Keratinocyte (primary cell): Measurements from ENCODE around the gene TMEM218. TPM values are rescaled to one million over a fixed set of nuclear protein-coding genes. Genes with fewer than 3 reads are reported as not detected.

Source experiments
- DNase-seq: peaks from one replicate; pipeline ENCODE4 v3.0.0-alpha.2; 2011; ENCODE audit warnings: low read depth, missing footprints, low spot score
- FAIRE-seq: peaks from 2 replicates; lab custom pipeline; 2011; peaks lifted over from hg19 to GRCh38; lab: Jason Lieb, UNC
- H2AFZ ChIP-seq: 2 replicates; pipeline ENCODE4 v1.6.0; 2012; ENCODE audit warnings: low read length, control low read depth, inconsistent platforms; ENCODE audit not compliant: control insufficient read depth
- H3K27ac ChIP-seq: 2 replicates; pipeline ENCODE4 v1.5.1; 2011; ENCODE audit warnings: low read length; ENCODE audit not compliant: control insufficient read depth, insufficient read depth
- H3K27me3 ChIP-seq: 3 replicates; pipeline ENCODE4 v1.6.0; 2011; ENCODE audit warnings: low read length; ENCODE audit not compliant: control insufficient read depth, insufficient read depth; ENCODE audit errors: extremely low read depth
- H3K36me3 ChIP-seq, 2 experiments: 2 replicates in 1 of 2; 3 replicates in 1 of 2; pipeline ENCODE4 v1.5.1; 2011; ENCODE audit warnings: low read length in 2 of 2, mild to moderate bottlenecking in 1 of 2; ENCODE audit not compliant: control insufficient read depth in 2 of 2, insufficient read depth in 2 of 2; ENCODE audit errors: extremely low read depth in 1 of 2
- H3K4me1 ChIP-seq: 3 replicates; pipeline ENCODE4 v1.5.1; 2011; ENCODE audit warnings: low read length; ENCODE audit not compliant: control insufficient read depth, insufficient read depth; ENCODE audit errors: extremely low read depth
- H3K4me2 ChIP-seq: 3 replicates; pipeline ENCODE4 v1.6.0; 2011; ENCODE audit warnings: low read depth, low read length; ENCODE audit not compliant: control insufficient read depth, insufficient read depth; ENCODE audit errors: extremely low read depth
- H3K4me3 ChIP-seq, 3 experiments: fragments of 200-600 bp in 1 of 3; sonication (generic) in 1 of 3; 2 replicates in 2 of 3; 3 replicates in 1 of 3; pipeline ENCODE4 v1.5.1; 2011 to 2016; ENCODE audit warnings: low read length in 3 of 3, mild to moderate bottlenecking in 3 of 3, control low read depth in 2 of 3, inconsistent platforms in 1 of 3, low read depth in 1 of 3, mixed read lengths in 1 of 3, mixed run types in 1 of 3, moderate library complexity in 1 of 3; ENCODE audit not compliant: control insufficient read depth in 2 of 3, insufficient read depth in 2 of 3; ENCODE audit errors: extremely low read depth in 1 of 3
- H3K79me2 ChIP-seq: 2 replicates; pipeline ENCODE4 v1.6.0; 2012; ENCODE audit warnings: low read length; ENCODE audit not compliant: control insufficient read depth, insufficient read depth
- H3K9ac ChIP-seq: 3 replicates; pipeline ENCODE4 v1.6.0; 2011; ENCODE audit warnings: low read length; ENCODE audit not compliant: control insufficient read depth, insufficient read depth; ENCODE audit errors: extremely low read depth
- H3K9me1 ChIP-seq: 3 replicates; pipeline ENCODE4 v1.6.0; 2011; ENCODE audit warnings: low read length; ENCODE audit not compliant: control insufficient read depth, insufficient read depth; ENCODE audit errors: extremely low read depth
- H3K9me3 ChIP-seq: 2 replicates; pipeline ENCODE4 v1.5.1; 2012; ENCODE audit warnings: low read depth, low read length; ENCODE audit not compliant: control insufficient read depth
- H4K20me1 ChIP-seq: 3 replicates; pipeline ENCODE4 v1.6.0; 2011; ENCODE audit warnings: low read length; ENCODE audit not compliant: control insufficient read depth, insufficient read depth; ENCODE audit errors: extremely low read depth
- CTCF ChIP-seq, 3 experiments: IDR thresholded peaks in 1 of 3; conservative IDR thresholded peaks in 1 of 3; optimal IDR thresholded peaks in 1 of 3; 2 replicates in 2 of 3; 3 replicates in 1 of 3; pipeline versions ENCODE3 to v1.5.1; 2011; ENCODE audit warnings: low read length in 3 of 3, mild to moderate bottlenecking in 3 of 3, moderate library complexity in 2 of 3, control low read depth in 1 of 3, inconsistent platforms in 1 of 3; ENCODE audit not compliant: insufficient read depth in 2 of 3; ENCODE audit errors: extremely low read depth in 1 of 3
- EZH2 ChIP-seq: IDR thresholded peaks from one replicate; pipeline ENCODE4 v1.6.1; 2012; ENCODE audit warnings: inconsistent platforms, mild to moderate bottlenecking, low read length, moderate library complexity
- dilution Hi-C: fragments of 300-500 bp; cut with MboI; formaldehyde crosslinking; loops from one replicate; pipeline ENCODE4 v1.7.0; 2020; ENCODE audit warnings: low sequenced_read_pairs; ENCODE audit not compliant: extremely low pct_ligation_motif_present
- polyA plus RNA-seq, 5 experiments: library from polyadenylated mRNA; depleted of rRNA in 3 of 5; stranded (reverse) in 3 of 5; stranded (forward) in 1 of 5; unstranded in 1 of 5; fragments of >200 nt; gene quantifications; 1 replicate in 1 of 5; 2 replicates in 3 of 5; 3 replicates in 1 of 5; pipeline versions ENCODE4 v1.2.1 to v1.2.3, GENCODE V29; 2011 to 2012; ENCODE audit warnings: missing spikeins in 2 of 5, low read depth in 1 of 5, low replicate concordance in 1 of 5

TMEM218 gene
- polyA plus RNA-seq, 1 donor (not counting 4 experiments of a cell fraction or from before 2014, with no cell fraction given) = 34.2 TPM

- no peaks in the 10 kb centered on the region for H3K9me1 ChIP-seq
- H3K9me3 ChIP-seq = no peaks in the 10 kb centered on the region
- no peak overlapping the region for H3K4me2 ChIP-seq
- no peak overlapping the region for H3K27ac ChIP-seq
- no peak overlapping the region for H3K9ac ChIP-seq
- H2AFZ ChIP-seq = no peak overlapping the region
- H4K20me1 ChIP-seq = no peaks in the 10 kb centered on the region
- TF ChIP-seq EZH2 (no peak), CTCF (optimal IDR thresholded peaks at IDR 0.05 in 1 of 3, IDR thresholded peaks at IDR 0.05 in 1 of 3, conservative IDR thresholded peaks at IDR 0.05 in 1 of 3; ENCODE audit: extremely low read depth in 1 of 3, insufficient read depth in 2 of 3, low read length in 3 of 3) (peak; percentile 93 to 97 (median 95))
- DNase-seq (no peak), FAIRE-seq (no peak)
- no peak overlapping the region for H3K4me3 ChIP-seq
- H3K4me1 ChIP-seq = no peaks in the 10 kb centered on the region
- H3K27me3 ChIP-seq = peaks cover 7% of the 10 kb centered on the region
- no peaks in the 10 kb centered on the region for H3K79me2 ChIP-seq
- no peaks in the 10 kb centered on the region for H3K36me3 ChIP-seq
- dilution Hi-C loops = no loop called here
Measured at GRCh38 chr11:125141686-125142535, 30.5 kb upstream of the TMEM218 start.

- dilution Hi-C loops = no loop called here
- Histone ChIP-seq H3K27ac (no peak overlapping the region), H3K9me1 (no peaks in the 10 kb centered on the region), H3K4me1 (no peaks in the 10 kb centered on the region), H3K79me2 (no peaks in the 10 kb centered on the region), H3K4me2 (no peak overlapping the region), H3K9ac (no peak overlapping the region), H3K36me3 (no peaks in the 10 kb centered on the region), H3K27me3 (peaks cover 9% of the 10 kb centered on the region), H2AFZ (no peak overlapping the region), H3K9me3 (no peaks in the 10 kb centered on the region), H3K4me3 (no peak overlapping the region), H4K20me1 (no peaks in the 10 kb centered on the region)
- DNase-seq (no peak), FAIRE-seq (no peak)
- TF ChIP-seq EZH2 (no peak), CTCF (optimal IDR thresholded peaks at IDR 0.05 in 1 of 3, IDR thresholded peaks at IDR 0.05 in 1 of 3, conservative IDR thresholded peaks at IDR 0.05 in 1 of 3; ENCODE audit: extremely low read depth in 1 of 3, insufficient read depth in 2 of 3, low read length in 3 of 3) (no peak)
Measured at GRCh38 chr11:125141178-125141577, 29.8 kb upstream of the TMEM218 start.
